Skeletal muscle tissue (tissue), 4 donors: ENCODE measurements around the gene CITED4. TPM values are rescaled to one million over a fixed set of nuclear protein-coding genes. Genes with fewer than 3 reads are reported as not detected.

Experiments used
- H3K27ac ChIP-seq: one replicate; pipeline ENCODE4 v1.7.0; 2013; ENCODE audit warnings: mild to moderate bottlenecking, low read depth, low read length, inconsistent platforms
- H3K27me3 ChIP-seq, 3 donors: one replicate each; pipeline ENCODE4 v1.7.0; 2013; ENCODE audit warnings: low read length in 3 of 3; ENCODE audit not compliant: control insufficient read depth in 3 of 3, insufficient read depth in 3 of 3
- H3K36me3 ChIP-seq, 3 donors: one replicate each; pipeline ENCODE4 v1.7.0; 2013; ENCODE audit warnings: low read length in 3 of 3; ENCODE audit not compliant: control insufficient read depth in 3 of 3, insufficient read depth in 3 of 3
- H3K4me1 ChIP-seq, 3 donors: one replicate each; pipeline ENCODE4 v1.7.0; 2013; ENCODE audit warnings: low read length in 3 of 3, mild to moderate bottlenecking in 3 of 3; ENCODE audit not compliant: control insufficient read depth in 3 of 3, insufficient read depth in 3 of 3
- H3K4me3 ChIP-seq, 3 donors: one replicate each; pipeline ENCODE4 v1.7.0; 2013; ENCODE audit warnings: low read length in 3 of 3
- H3K9ac ChIP-seq, 3 donors: one replicate each; pipeline ENCODE4 v1.7.0; 2013; ENCODE audit warnings: low read length in 3 of 3, mild to moderate bottlenecking in 3 of 3, moderate library complexity in 2 of 3, low read depth in 1 of 3
- H3K9me3 ChIP-seq, 3 donors: one replicate each; pipeline ENCODE4 v1.7.0; 2013; ENCODE audit warnings: low read length in 3 of 3; ENCODE audit not compliant: control insufficient read depth in 3 of 3
- total RNA-seq: library from RNA; depleted of rRNA; stranded (reverse); fragments of >200 nt; gene quantifications from one replicate; pipeline ENCODE4 v1.2.3, GENCODE V29; 2014
- donor health status: Osteomylitis.

Gene CITED4
- total RNA-seq, 1 donor from 2014 or later = 1.6 TPM

- peaks cover 5 to 10% (median 9%) of the 10 kb centered on the region in 3 donors for H3K27me3 ChIP-seq
- H3K27ac ChIP-seq = no peak overlapping the region
- no peaks in the 10 kb centered on the region for H3K36me3 ChIP-seq
- no peak overlapping the region for H3K9ac ChIP-seq
- H3K4me1 ChIP-seq = no peaks in the 10 kb centered on the region
- no peaks in the 10 kb centered on the region for H3K9me3 ChIP-seq
- H3K4me3 ChIP-seq = no peak overlapping the region
Measured at GRCh38 chr1:40887652-40888051, 25.5 kb upstream of the CITED4 start.

- H3K9ac ChIP-seq = no peak overlapping the region
- H3K27me3 ChIP-seq = peaks cover 5 to 10% (median 9%) of the 10 kb centered on the region in 3 donors
Measured at GRCh38 chr1:40887012-40887378, 24.8 kb upstream of the CITED4 start.

GRCh38 chr1:40886318-40887011 is 24.3 kb upstream of the CITED4 start:
- H3K9me3 ChIP-seq = no peaks in the 10 kb centered on the region
- no peak overlapping the region for H3K4me3 ChIP-seq
- H3K9ac ChIP-seq = no peak overlapping the region
- peaks cover 5 to 10% (median 9%) of the 10 kb centered on the region in 3 donors for H3K27me3 ChIP-seq
- no peaks in the 10 kb centered on the region for H3K36me3 ChIP-seq
- no peaks in the 10 kb centered on the region for H3K4me1 ChIP-seq
- H3K27ac ChIP-seq = no peak overlapping the region

More at GRCh38 chr1:40887012-40887378, 24.8 kb upstream of the CITED4 start:
- H3K4me1 ChIP-seq = no peaks in the 10 kb centered on the region
- no peak overlapping the region for H3K4me3 ChIP-seq
- H3K9me3 ChIP-seq = no peaks in the 10 kb centered on the region
- H3K36me3 ChIP-seq = no peaks in the 10 kb centered on the region
- no peak overlapping the region for H3K27ac ChIP-seq

- Histone ChIP-seq H3K36me3 (no peaks in the 10 kb centered on the region), H3K4me3 (no peak overlapping the region), H3K9ac (no peak overlapping the region), H3K27me3 (peaks cover 9 to 10% (median 10%) of the 10 kb centered on the region in 3 donors), H3K9me3 (no peaks in the 10 kb centered on the region), H3K4me1 (no peaks in the 10 kb centered on the region), H3K27ac (no peak overlapping the region)
Measured at GRCh38 chr1:40884055-40884795, 22.1 kb upstream of the CITED4 start.

- Histone ChIP-seq H3K27ac (no peak overlapping the region), H3K9me3 (peaks cover 0 to 1% (median 0%) of the 10 kb centered on the region in 3 donors), H3K4me3 (no peak overlapping the region), H3K4me1 (peaks cover 0 to 9% (median 9%) of the 10 kb centered on the region in 3 donors), H3K36me3 (no peaks in the 10 kb centered on the region), H3K27me3 (peaks cover 4 to 10% (median 9%) of the 10 kb centered on the region in 3 donors), H3K9ac (no peak overlapping the region)
Measured at GRCh38 chr1:40880813-40881549, 18.8 kb upstream of the CITED4 start.

GRCh38 chr1:40879482-40880175 is 17.5 kb upstream of the CITED4 start:
- no peaks in the 10 kb centered on the region for H3K36me3 ChIP-seq
- no peak overlapping the region for H3K4me3 ChIP-seq
- H3K9me3 ChIP-seq = peaks cover 0 to 2% (median 2%) of the 10 kb centered on the region in 3 donors
- H3K27me3 ChIP-seq = peaks cover 2 to 10% (median 7%) of the 10 kb centered on the region in 3 donors
- H3K9ac ChIP-seq = no peak overlapping the region
- H3K4me1 ChIP-seq = peaks cover 0 to 9% (median 9%) of the 10 kb centered on the region in 3 donors
- no peak overlapping the region for H3K27ac ChIP-seq

GRCh38 chr1:40878906-40879305 is 16.7 kb upstream of the CITED4 start:
- H3K4me1 ChIP-seq = peaks cover 0 to 9% (median 9%) of the 10 kb centered on the region in 3 donors
- peaks cover 0 to 2% (median 2%) of the 10 kb centered on the region in 3 donors for H3K9me3 ChIP-seq
- no peaks in the 10 kb centered on the region for H3K36me3 ChIP-seq
- H3K4me3 ChIP-seq = no peak overlapping the region
- peaks cover 0 to 9% (median 3%) of the 10 kb centered on the region in 3 donors for H3K27me3 ChIP-seq
- H3K27ac ChIP-seq = no peak overlapping the region
- no peak overlapping the region for H3K9ac ChIP-seq

- H3K9ac ChIP-seq = no peak overlapping the region
- peak overlapping the region; percentile 32 for H3K27ac ChIP-seq
Measured at GRCh38 chr1:40877698-40878097, 15.5 kb upstream of the CITED4 start.

GRCh38 chr1:40876891-40877290 is 14.7 kb upstream of the CITED4 start:
- Histone ChIP-seq H3K27ac (peak overlapping the region; percentile 32), H3K36me3 (no peaks in the 10 kb centered on the region), H3K9me3 (peaks cover 0 to 2% (median 2%) of the 10 kb centered on the region in 3 donors), H3K4me3 (no peak overlapping the region), H3K27me3 (peaks cover 0 to 7% (median 0%) of the 10 kb centered on the region in 3 donors), H3K9ac (no peak overlapping the region), H3K4me1 (peaks cover 0 to 9% (median 9%) of the 10 kb centered on the region in 3 donors)

More at GRCh38 chr1:40877698-40878097, 15.5 kb upstream of the CITED4 start:
- Histone ChIP-seq H3K4me1 (peaks cover 0 to 9% (median 9%) of the 10 kb centered on the region in 3 donors), H3K27me3 (peaks cover 0 to 7% (median 0%) of the 10 kb centered on the region in 3 donors), H3K9me3 (peaks cover 0 to 2% (median 2%) of the 10 kb centered on the region in 3 donors), H3K4me3 (no peak overlapping the region), H3K36me3 (no peaks in the 10 kb centered on the region)
